ENCODE data around the gene MACROD2. TPM values are rescaled to one million over a fixed set of nuclear protein-coding genes. Genes with fewer than 3 reads are reported as not detected.

The MACROD2 gene
- total RNA-seq, 2 donors from 2014 or later: 0.95 to 4.2 TPM

DNA sequence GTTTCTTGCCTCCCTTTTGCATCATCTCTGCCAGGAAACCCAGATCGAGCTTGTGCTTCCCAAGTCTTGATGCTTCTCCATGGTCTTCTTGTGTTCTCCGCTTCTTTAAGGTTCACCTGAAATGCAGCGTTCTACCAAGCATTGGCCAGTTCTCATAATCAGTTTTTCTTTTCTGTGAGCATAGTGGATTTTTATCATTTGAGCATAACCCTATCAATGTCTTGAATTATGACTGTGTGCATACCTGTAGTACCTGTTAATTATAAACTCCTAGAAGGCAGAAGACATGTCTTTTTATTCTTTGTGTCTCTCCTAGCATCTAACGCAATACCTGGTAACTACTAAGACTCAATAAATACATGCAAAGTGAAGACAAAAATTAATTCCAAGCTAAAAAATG is 1146.5 kb downstream of the MACROD2 start:
- DNase-seq (ENCODE audit: low spot score): no peak
- no peak for ATAC-seq (ENCODE audit: insufficient number of reproducible peaks, low FRiP score, low read depth)
- Histone ChIP-seq H3K4me3 (no peak overlapping the region), H3K36me3 (no peaks in the 10 kb centered on the region), H3K27ac (no peak overlapping the region), H3K9me3 (no peaks in the 10 kb centered on the region), H3K27me3 (replicated peaks; ENCODE audit: insufficient read depth) (no peaks in the 10 kb centered on the region), H3K4me1 (ENCODE audit: control insufficient read depth in 1 of 2, low read depth in 2 of 2) (no peaks in the 10 kb centered on the region)
- TF ChIP-seq, protein P1, sequence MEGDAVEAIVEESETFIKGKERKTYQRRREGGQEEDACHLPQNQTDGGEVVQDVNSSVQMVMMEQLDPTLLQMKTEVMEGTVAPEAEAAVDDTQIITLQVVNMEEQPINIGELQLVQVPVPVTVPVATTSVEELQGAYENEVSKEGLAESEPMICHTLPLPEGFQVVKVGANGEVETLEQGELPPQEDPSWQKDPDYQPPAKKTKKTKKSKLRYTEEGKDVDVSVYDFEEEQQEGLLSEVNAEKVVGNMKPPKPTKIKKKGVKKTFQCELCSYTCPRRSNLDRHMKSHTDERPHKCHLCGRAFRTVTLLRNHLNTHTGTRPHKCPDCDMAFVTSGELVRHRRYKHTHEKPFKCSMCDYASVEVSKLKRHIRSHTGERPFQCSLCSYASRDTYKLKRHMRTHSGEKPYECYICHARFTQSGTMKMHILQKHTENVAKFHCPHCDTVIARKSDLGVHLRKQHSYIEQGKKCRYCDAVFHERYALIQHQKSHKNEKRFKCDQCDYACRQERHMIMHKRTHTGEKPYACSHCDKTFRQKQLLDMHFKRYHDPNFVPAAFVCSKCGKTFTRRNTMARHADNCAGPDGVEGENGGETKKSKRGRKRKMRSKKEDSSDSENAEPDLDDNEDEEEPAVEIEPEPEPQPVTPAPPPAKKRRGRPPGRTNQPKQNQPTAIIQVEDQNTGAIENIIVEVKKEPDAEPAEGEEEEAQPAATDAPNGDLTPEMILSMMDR (IDR thresholded peaks at IDR 0.05): no peak

DNA sequence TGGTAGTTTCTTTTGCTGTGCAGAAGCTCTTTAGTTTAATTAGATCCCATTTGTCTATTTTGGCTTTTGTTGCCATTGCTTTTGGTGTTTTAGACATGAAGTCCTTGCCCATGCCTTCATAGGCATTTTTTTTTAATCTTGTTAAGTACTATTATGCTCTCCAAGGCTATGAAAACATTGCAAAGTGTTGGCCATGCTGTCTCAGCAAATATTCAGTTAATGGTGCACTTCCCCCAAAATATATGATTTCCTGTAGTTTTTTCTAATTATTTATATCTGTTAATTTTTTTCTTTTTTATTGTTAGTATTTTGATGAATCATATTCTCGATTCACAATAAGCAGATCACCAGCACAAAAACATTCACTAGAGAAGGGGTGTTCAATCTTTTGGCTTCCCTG is 1148.2 kb downstream of the MACROD2 start:
- no peak for ATAC-seq (ENCODE audit: insufficient number of reproducible peaks, low FRiP score, low read depth)
- H3K27ac ChIP-seq: no peak overlapping the region
- no peaks in the 10 kb centered on the region for H3K4me1 ChIP-seq (ENCODE audit: control insufficient read depth in 1 of 2, low read depth in 2 of 2)
- TF ChIP-seq, protein P1 (IDR thresholded peaks at IDR 0.05): no peak
- H3K9me3 ChIP-seq: no peaks in the 10 kb centered on the region
- H3K4me3 ChIP-seq: no peak overlapping the region
- H3K36me3 ChIP-seq: no peaks in the 10 kb centered on the region
- no peaks in the 10 kb centered on the region for H3K27me3 ChIP-seq (replicated peaks; ENCODE audit: insufficient read depth)
- DNase-seq (ENCODE audit: low spot score): no peak

DNA sequence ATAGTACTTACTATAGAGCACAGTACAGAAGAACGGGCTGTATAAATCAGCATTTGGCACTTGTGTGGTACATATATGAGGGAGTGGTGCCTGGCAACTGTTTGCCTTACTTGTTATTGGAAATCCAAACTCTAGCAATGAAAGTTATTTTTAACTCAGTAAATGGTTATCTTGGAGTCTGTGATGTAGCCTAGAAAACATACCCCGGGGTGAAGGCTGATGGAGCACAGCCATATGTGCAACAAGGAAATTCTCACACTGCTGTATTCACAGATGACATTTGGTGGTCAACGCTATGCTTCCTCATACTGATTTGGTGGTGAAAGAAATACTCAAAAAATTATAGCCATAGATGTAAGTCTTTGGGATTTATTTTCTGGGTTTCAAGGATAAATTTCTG is 1149.6 kb downstream of the MACROD2 start:
- Histone ChIP-seq H3K27ac (no peak overlapping the region), H3K9me3 (no peaks in the 10 kb centered on the region), H3K27me3 (replicated peaks; ENCODE audit: insufficient read depth) (no peaks in the 10 kb centered on the region), H3K4me1 (ENCODE audit: control insufficient read depth in 1 of 2, low read depth in 2 of 2) (no peaks in the 10 kb centered on the region), H3K36me3 (no peaks in the 10 kb centered on the region), H3K4me3 (no peak overlapping the region)
- ATAC-seq (ENCODE audit: insufficient number of reproducible peaks, low FRiP score, low read depth) (no peak), DNase-seq (ENCODE audit: low spot score) (no peak)
- TF ChIP-seq, protein P1 (IDR thresholded peaks at IDR 0.05): no peak

DNA sequence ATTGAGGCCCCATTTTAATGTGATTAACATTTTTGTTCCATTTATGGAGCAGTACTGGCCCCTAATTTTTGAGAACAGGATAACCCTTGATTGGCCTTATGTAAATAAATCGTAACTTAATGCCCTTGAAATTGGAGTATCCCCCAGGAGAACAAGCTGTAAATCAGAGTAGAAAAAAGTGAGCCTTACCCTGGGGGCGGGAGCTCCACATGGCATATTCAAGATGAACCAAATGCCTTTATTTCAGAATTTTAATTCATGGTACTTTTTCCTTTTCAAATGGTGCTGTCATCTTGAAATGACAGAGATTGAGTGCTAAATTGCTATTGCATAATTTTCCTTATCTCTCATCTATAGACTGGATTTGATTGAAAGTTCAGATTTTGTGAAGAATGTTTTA is 1151.6 kb downstream of the MACROD2 start:
- H3K27ac ChIP-seq: no peak overlapping the region
- DNase-seq (ENCODE audit: low spot score) (no peak), ATAC-seq (ENCODE audit: insufficient number of reproducible peaks, low FRiP score, low read depth) (no peak)
- no peaks in the 10 kb centered on the region for H3K27me3 ChIP-seq (replicated peaks; ENCODE audit: insufficient read depth)
- H3K9me3 ChIP-seq: no peaks in the 10 kb centered on the region
- H3K4me3 ChIP-seq: no peak overlapping the region
- TF ChIP-seq, protein P1 (IDR thresholded peaks at IDR 0.05): no peak
- no peaks in the 10 kb centered on the region for H3K36me3 ChIP-seq
- no peaks in the 10 kb centered on the region for H3K4me1 ChIP-seq (ENCODE audit: control insufficient read depth in 1 of 2, low read depth in 2 of 2)

DNA sequence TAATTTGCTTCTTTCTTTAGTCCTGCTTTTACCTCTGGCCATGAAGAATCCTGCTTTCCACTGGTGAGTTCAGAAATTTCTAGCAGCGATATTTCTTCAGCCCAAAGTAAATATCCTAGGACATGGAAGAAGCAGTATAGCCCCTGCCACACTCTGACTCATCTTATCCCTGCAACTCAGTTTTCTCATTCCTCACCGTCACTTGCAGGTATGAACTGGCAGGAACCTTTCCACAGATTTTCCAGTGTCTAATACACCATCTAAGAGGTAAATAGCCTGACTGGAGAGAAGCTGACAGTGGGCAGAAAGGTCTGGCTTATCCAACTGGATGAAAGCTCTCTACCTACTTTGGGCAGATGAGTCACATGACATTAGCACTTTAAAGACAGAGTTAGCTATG is 1158.8 kb downstream of the MACROD2 start:
- H3K9me3 ChIP-seq: no peaks in the 10 kb centered on the region
- H3K4me1 ChIP-seq (ENCODE audit: control insufficient read depth in 1 of 2, low read depth in 2 of 2): no peaks in the 10 kb centered on the region
- ATAC-seq (ENCODE audit: insufficient number of reproducible peaks, low FRiP score, low read depth): no peak
- TF ChIP-seq, protein P1 (IDR thresholded peaks at IDR 0.05): no peak
- H3K27me3 ChIP-seq (replicated peaks; ENCODE audit: insufficient read depth): no peaks in the 10 kb centered on the region
- no peaks in the 10 kb centered on the region for H3K36me3 ChIP-seq
- H3K27ac ChIP-seq: no peak overlapping the region
- no peak overlapping the region for H3K4me3 ChIP-seq
- no peak for DNase-seq (ENCODE audit: low spot score)
